Measurements from ENCODE around the gene HMMR.
"Not testable (repeated sequence)": the region's sequence is repeated elsewhere in the genome, so short reads cannot be mapped to it uniquely, and the experiment has no call there.

The HMMR gene

DNA sequence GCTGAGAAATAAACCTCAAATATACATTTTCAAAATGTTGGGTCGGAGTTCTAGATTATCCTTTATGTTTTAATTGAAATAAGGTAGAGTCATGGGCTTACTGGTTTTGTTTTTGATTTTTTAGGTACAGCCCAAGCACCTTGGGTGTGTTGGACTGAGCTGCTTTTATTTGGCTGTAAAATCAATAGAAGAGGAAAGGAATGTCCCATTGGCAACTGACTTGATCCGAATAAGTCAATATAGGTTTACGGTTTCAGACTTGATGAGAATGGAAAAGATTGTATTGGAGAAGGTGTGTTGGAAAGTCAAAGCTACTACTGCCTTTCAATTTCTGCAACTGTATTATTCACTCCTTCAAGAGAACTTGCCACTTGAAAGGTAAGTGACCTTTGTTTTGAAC, 19.5 kb upstream of the HMMR start:
- H3K4me3 ChIP-seq (ENCODE audit: low read length): no peak overlapping the region
- H3K4me1 ChIP-seq (ENCODE audit: insufficient read depth, low read length): peaks cover 26% of the 10 kb centered on the region
- H3K9me3 ChIP-seq (ENCODE audit: insufficient read depth, low read depth, low read length): no peaks in the 10 kb centered on the region
- 96% methylated on average over 3 of the region's 3 CpGs for WGBS
- H3K27ac ChIP-seq (ENCODE audit: low read depth, low read length): 0 out of 2 replicates have a peak overlapping the region, but pooled peaks have one; percentile 18
- H3K9ac ChIP-seq (ENCODE audit: low read depth, low read length): no peak overlapping the region
- no peaks in the 10 kb centered on the region for H3K27me3 ChIP-seq (ENCODE audit: insufficient read depth, low read length)
- H3K36me3 ChIP-seq (ENCODE audit: insufficient read depth, low read length): peaks cover 70% of the 10 kb centered on the region

DNA sequence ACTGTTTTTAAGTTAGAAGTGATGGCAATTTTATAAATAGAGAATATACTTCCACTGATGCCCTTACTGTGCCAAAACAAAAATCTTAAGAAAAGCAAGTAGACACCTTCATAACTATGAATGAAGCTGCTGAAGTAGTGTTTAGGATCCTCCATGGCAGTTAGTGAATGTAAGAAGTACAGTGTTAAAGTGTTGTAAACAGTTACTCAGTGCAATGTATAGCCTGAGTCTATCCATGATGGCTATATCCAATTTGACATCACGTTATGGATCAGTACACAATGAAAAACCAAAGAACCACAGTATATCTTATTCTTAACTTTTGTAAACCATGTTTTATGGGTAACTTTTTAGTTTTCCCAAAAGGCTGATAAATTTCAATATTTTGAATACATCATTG, 15.9 kb upstream of the HMMR start:
- Histone ChIP-seq H3K4me1 (ENCODE audit: insufficient read depth, low read length) (peaks cover 10% of the 10 kb centered on the region), H3K36me3 (ENCODE audit: insufficient read depth, low read length) (peaks cover 99% of the 10 kb centered on the region), H3K9ac (ENCODE audit: low read depth, low read length) (no peak overlapping the region), H3K9me3 (ENCODE audit: insufficient read depth, low read depth, low read length) (no peaks in the 10 kb centered on the region), H3K27me3 (ENCODE audit: insufficient read depth, low read length) (no peaks in the 10 kb centered on the region), H3K27ac (ENCODE audit: low read depth, low read length) (no peak overlapping the region), H3K4me3 (ENCODE audit: low read length) (no peak overlapping the region)
- WGBS: 100% methylated on average over 1 of the region's 1 CpG

DNA sequence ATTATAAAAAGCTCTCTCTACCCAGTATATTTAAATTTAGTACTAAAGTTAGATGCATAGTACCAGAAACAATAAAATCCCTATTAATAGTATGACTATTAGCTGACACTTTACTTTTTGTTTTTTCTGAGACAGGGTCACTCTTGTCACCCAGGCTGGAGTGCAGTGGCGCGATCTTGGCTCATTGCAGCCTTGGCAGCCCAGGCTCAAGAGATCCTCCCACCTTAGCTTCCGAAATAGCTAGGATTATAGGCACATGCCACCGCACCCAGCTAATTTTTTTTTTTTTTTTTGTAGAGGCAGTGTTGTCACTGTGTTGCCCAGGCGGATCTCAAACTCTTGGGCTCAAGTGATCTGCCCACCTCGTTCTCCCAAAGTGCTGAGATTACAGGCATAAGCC, 15.1 kb upstream of the HMMR start:
- peaks cover 96% of the 10 kb centered on the region for H3K36me3 ChIP-seq (ENCODE audit: insufficient read depth, low read length)
- H3K9me3 ChIP-seq (ENCODE audit: insufficient read depth, low read depth, low read length): no peaks in the 10 kb centered on the region
- 0 out of 2 replicates have a peak, but pooled peaks cover 2% of the 10 kb centered on the region for H3K4me1 ChIP-seq (ENCODE audit: insufficient read depth, low read length)
- H3K9ac ChIP-seq (ENCODE audit: low read depth, low read length): no peak overlapping the region
- 95% methylated on average over 5 of the region's 6 CpGs for WGBS
- H3K27ac ChIP-seq (ENCODE audit: low read depth, low read length): no peak overlapping the region
- no peaks in the 10 kb centered on the region for H3K27me3 ChIP-seq (ENCODE audit: insufficient read depth, low read length)
- H3K4me3 ChIP-seq (ENCODE audit: low read length): no peak overlapping the region

DNA sequence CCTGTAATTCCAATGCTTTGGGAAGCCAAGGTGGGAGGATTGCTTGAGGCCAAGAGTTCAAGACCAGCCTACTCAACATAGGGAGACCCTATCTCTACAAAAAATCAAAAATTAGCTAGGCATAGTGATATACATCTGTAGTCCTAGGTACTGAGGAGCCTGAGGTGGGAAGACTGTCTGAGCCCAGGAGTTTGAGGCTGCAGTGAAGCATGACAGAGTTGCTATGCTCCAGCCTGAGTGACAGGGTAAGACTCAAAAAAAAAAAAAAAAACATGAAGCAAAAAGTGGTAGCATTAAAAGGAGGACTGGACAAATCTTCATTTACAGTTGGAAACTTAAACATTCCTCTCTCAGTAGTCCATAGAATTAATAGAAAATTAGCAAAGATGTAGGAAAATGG, 13.2 kb upstream of the HMMR start:
- Histone ChIP-seq H3K9me3 (ENCODE audit: insufficient read depth, low read depth, low read length) (no peaks in the 10 kb centered on the region), H3K4me3 (ENCODE audit: low read length) (no peak overlapping the region), H3K27me3 (ENCODE audit: insufficient read depth, low read length) (no peaks in the 10 kb centered on the region), H3K27ac (ENCODE audit: low read depth, low read length) (no peak overlapping the region), H3K36me3 (ENCODE audit: insufficient read depth, low read length) (peaks cover 88% of the 10 kb centered on the region), H3K4me1 (ENCODE audit: insufficient read depth, low read length) (no peaks in the 10 kb centered on the region), H3K9ac (ENCODE audit: low read depth, low read length) (no peak overlapping the region)

DNA sequence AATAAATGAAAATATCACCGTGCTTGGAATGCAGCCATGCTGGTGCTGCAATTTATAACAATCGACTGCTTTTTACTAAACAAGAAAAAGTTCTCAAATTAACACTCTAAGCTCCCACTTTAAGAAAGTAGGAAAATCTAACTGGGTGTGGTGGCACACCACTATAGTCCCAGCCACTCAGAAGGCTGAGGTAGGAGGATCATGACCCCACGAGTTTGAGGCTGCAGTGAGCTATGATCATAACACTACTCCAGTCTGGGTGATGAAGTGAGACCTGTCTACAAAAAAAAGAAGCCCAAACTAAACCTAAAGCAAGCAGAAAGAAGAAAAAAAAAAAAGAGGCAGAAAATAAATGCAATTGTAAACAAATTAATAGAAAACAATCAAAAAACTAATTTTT, 12.6 kb upstream of the HMMR start:
- Histone ChIP-seq H3K9ac (ENCODE audit: low read depth, low read length) (no peak overlapping the region), H3K4me3 (ENCODE audit: low read length) (no peak overlapping the region), H3K4me1 (ENCODE audit: insufficient read depth, low read length) (no peaks in the 10 kb centered on the region), H3K9me3 (ENCODE audit: insufficient read depth, low read depth, low read length) (no peaks in the 10 kb centered on the region), H3K27ac (ENCODE audit: low read depth, low read length) (no peak overlapping the region), H3K36me3 (ENCODE audit: insufficient read depth, low read length) (peaks cover 88% of the 10 kb centered on the region), H3K27me3 (ENCODE audit: insufficient read depth, low read length) (no peaks in the 10 kb centered on the region)
- WGBS: 100% methylated on average over 2 of the region's 3 CpGs

DNA sequence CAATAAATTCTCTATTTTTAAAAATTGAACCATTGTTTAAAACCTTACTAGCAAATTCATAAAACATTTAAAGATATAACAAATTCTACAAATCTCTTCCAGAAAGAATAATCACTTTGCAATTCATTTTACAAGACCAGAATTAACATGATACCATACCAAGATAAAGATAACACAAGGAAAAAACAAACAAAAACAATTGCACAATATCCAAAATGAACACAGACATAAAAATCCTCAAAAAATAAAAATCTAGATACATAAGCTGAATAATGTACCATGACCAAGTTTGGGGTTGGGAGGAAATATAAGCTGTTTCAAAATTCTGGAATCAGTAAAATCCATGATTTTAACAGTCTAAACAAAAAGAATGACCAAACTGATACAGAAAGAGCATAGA, 11.9 kb upstream of the HMMR start:
- Histone ChIP-seq H3K9me3 (ENCODE audit: insufficient read depth, low read depth, low read length) (no peaks in the 10 kb centered on the region), H3K4me1 (ENCODE audit: insufficient read depth, low read length) (no peaks in the 10 kb centered on the region), H3K4me3 (ENCODE audit: low read length) (no peak overlapping the region), H3K27ac (ENCODE audit: low read depth, low read length) (no peak overlapping the region), H3K9ac (ENCODE audit: low read depth, low read length) (no peak overlapping the region), H3K27me3 (ENCODE audit: insufficient read depth, low read length) (no peaks in the 10 kb centered on the region), H3K36me3 (ENCODE audit: insufficient read depth, low read length) (peaks cover 89% of the 10 kb centered on the region)

DNA sequence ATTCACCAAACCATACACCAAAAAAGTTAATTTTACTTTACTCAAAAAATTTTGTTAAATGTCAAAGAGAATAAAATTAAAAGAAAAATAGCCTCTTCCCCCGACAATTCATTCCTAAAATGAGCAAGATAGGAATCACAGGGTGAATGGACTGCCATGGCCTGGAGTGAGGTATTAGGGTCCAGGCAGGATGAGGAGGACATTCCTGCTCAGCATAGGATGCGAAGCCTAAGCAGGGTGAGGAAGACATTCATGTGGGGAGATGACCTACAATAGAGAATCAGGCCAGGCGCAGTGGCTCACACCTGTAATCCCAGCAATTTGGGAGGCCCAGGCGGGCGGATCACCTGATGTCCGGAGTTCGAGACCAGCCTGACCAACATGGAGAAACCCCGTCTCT, 8.9 kb upstream of the HMMR start:
- Histone ChIP-seq H3K36me3 (ENCODE audit: insufficient read depth, low read length) (peaks cover 89% of the 10 kb centered on the region), H3K9ac (ENCODE audit: low read depth, low read length) (no peak overlapping the region), H3K27me3 (ENCODE audit: insufficient read depth, low read length) (no peaks in the 10 kb centered on the region), H3K27ac (ENCODE audit: low read depth, low read length) (no peak overlapping the region), H3K9me3 (ENCODE audit: insufficient read depth, low read depth, low read length) (no peaks in the 10 kb centered on the region), H3K4me3 (ENCODE audit: low read length) (no peak overlapping the region), H3K4me1 (ENCODE audit: insufficient read depth, low read length) (no peaks in the 10 kb centered on the region)
- 94% methylated on average over 8 of the region's 8 CpGs for WGBS

DNA sequence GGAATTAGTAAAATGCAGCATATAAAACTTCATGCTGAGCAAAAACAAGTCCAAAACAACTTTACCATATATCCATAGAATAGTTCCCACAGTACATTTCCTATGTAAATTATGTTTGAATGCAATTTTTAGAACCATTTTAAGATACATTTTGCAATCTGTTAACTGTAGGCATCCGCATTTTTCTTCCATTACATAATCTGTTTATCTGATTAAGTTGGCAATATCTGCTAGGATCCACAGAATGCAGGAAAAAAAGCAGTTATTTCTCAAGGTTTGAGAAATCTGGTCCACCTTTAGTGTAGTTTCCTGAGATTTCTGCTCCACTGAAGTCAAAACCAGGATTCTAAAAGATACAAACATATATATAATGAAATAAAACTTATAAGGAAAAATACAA, 6.7 kb upstream of the HMMR start:
- Histone ChIP-seq H3K27ac (ENCODE audit: low read depth, low read length) (no peak overlapping the region), H3K27me3 (ENCODE audit: insufficient read depth, low read length) (no peaks in the 10 kb centered on the region), H3K36me3 (ENCODE audit: insufficient read depth, low read length) (peaks cover 73% of the 10 kb centered on the region), H3K9ac (ENCODE audit: low read depth, low read length) (no peak overlapping the region), H3K4me3 (ENCODE audit: low read length) (no peak overlapping the region), H3K9me3 (ENCODE audit: insufficient read depth, low read depth, low read length) (no peaks in the 10 kb centered on the region), H3K4me1 (ENCODE audit: insufficient read depth, low read length) (no peaks in the 10 kb centered on the region)
- WGBS: 100% methylated on average over 1 of the region's 1 CpG

DNA sequence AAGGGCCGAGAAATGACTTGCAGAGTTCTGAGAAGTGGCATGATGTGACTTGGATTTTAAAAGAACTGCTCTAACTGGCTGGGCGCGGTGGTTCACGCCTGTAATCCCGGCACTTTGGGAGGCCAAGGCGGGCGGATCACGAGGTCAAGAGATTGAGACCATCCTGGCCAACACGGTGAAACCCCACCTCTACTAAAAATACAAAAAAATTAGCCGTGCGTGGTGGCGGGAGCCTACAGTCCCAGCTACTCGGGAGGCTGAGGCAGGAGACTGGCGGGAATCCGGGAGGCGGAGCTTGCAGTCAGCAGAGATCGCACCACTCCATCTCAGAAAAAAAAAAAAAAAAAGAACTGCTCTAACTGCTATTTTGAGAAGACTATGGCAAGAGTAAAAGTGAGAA, 5.0 kb upstream of the HMMR start:
- H3K9ac ChIP-seq (ENCODE audit: low read depth, low read length); H3K27me3 ChIP-seq (ENCODE audit: insufficient read depth, low read length); H3K27ac ChIP-seq (ENCODE audit: low read depth, low read length); H3K9me3 ChIP-seq (ENCODE audit: insufficient read depth, low read depth, low read length); H3K4me3 ChIP-seq (ENCODE audit: low read length); H3K4me1 ChIP-seq (ENCODE audit: insufficient read depth, low read length): not testable (repeated sequence)
- whole genome bisulfite sequencing: 95% methylated on average over 16 of the region's 17 CpGs
- peaks cover 59% of the 10 kb centered on the region for H3K36me3 ChIP-seq (ENCODE audit: insufficient read depth, low read length)

DNA sequence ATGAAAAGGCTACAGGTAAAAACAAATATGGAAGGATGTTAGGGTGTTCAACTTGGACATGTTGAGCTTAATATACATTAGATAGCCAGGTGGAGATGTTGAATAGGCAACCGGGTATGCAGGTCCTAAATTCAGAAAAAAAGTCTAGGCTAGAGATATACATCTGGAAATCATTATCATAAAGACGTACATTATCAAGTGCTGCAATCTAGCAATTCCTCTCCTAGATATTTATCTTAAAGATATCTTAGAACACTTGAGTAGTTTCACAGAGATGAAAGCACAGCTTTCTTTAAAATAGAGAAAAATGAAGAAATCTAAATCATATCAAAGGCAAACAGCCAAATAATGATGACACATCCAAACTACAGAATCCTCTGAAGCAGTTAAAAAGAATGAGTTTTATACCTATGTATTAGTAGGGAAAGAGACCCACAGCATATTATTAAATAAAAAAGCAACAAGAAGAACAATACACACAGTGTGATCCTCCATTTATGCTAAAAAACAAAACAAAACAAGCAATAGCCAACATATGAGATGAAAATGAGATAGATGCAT, 4.3 kb upstream of the HMMR start:
- Histone ChIP-seq H3K4me3 (ENCODE audit: low read length) (no peak overlapping the region), H3K27ac (ENCODE audit: low read depth, low read length) (no peak overlapping the region), H3K27me3 (ENCODE audit: insufficient read depth, low read length) (no peaks in the 10 kb centered on the region), H3K4me1 (ENCODE audit: insufficient read depth, low read length) (no peaks in the 10 kb centered on the region), H3K9ac (ENCODE audit: low read depth, low read length) (no peak overlapping the region), H3K9me3 (ENCODE audit: insufficient read depth, low read depth, low read length) (no peaks in the 10 kb centered on the region), H3K36me3 (ENCODE audit: insufficient read depth, low read length) (peaks cover 52% of the 10 kb centered on the region)
- 92% methylated on average over 1 of the region's 2 CpGs for WGBS

DNA sequence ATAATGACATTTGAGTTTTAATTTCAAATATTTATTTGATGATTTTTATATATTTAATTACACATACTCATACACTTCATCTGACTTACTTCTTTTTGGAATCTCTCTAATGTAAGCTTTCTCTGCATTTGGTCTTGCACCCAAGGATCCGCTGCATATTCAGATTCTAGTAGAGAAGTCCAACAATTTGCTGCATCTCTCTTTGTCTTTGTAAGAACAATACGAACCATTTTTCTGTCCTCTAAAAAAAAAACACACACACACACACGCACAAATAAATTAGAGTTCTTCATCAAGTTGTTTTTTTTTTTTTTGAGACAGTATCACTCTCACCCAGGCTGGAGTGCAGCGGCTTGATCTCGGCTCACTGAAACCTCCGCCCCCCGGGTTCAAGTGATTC, 3.6 kb upstream of the HMMR start:
- no peak overlapping the region for H3K9ac ChIP-seq (ENCODE audit: low read depth, low read length)
- H3K4me1 ChIP-seq (ENCODE audit: insufficient read depth, low read length): peaks cover 1% of the 10 kb centered on the region; the same call in 1 of the 2 replicates
- H3K4me3 ChIP-seq (ENCODE audit: low read length): no peak overlapping the region
- H3K27ac ChIP-seq (ENCODE audit: low read depth, low read length): no peak overlapping the region
- H3K36me3 ChIP-seq (ENCODE audit: insufficient read depth, low read length): peaks cover 52% of the 10 kb centered on the region
- 94% methylated on average over 7 of the region's 7 CpGs for WGBS
- H3K9me3 ChIP-seq (ENCODE audit: insufficient read depth, low read depth, low read length): no peaks in the 10 kb centered on the region
- no peaks in the 10 kb centered on the region for H3K27me3 ChIP-seq (ENCODE audit: insufficient read depth, low read length)

DNA sequence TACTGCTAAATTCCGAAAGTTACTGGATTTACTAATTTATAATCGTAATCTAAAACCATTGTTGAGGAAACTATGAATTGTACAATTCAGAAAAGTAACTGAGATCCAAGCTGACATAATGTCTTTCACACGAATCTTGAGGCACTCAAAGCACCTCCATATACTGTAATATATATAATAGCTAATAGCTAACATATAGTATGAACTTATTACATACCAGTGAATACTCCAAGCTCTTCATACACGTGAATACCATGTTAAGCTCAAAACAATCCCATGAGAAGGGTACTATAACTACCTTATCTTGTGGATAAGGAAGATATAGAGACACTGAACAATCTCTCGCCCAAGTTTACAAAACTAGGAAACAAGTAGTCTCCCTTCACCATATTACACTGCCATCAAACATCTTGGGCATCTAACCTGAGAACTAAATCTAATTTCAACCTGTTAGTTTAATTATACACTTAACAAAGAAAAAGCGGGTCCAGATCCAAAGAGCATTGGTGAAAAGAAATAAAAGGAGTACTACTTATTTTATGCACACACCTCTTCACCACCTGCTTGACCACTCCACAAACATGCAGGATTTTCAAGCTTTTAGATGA, 1.6 kb upstream of the HMMR start:
- Histone ChIP-seq H3K4me3 (ENCODE audit: low read length) (peak overlapping the region; percentile 95), H3K9me3 (ENCODE audit: insufficient read depth, low read depth, low read length) (no peaks in the 10 kb centered on the region), H3K4me1 (ENCODE audit: insufficient read depth, low read length) (peaks cover 8% of the 10 kb centered on the region; the same call in 1 of the 2 replicates), H3K9ac (ENCODE audit: low read depth, low read length) (peak overlapping the region; percentile 97), H3K36me3 (ENCODE audit: insufficient read depth, low read length) (peaks cover 32% of the 10 kb centered on the region), H3K27ac (ENCODE audit: low read depth, low read length) (peak overlapping the region; percentile 100), H3K27me3 (ENCODE audit: insufficient read depth, low read length) (no peaks in the 10 kb centered on the region)
- WGBS: 58% methylated on average over 4 of the region's 6 CpGs

Data from HUES64 (cell line).